Ishikawa (cell line): Measurements from ENCODE around the gene UQCC3.

Experiments
- CEBPB ChIP-seq: IDR thresholded peaks from 2 replicates; pipeline ENCODE4 v1.6.1; 2012
- EP300 ChIP-seq: IDR thresholded peaks from 2 replicates; pipeline ENCODE4 v1.6.1; 2012; ENCODE audit warnings: borderline replicate concordance
- FOXM1 ChIP-seq: IDR thresholded peaks from 2 replicates; pipeline ENCODE4 v1.6.1; 2012; ENCODE audit warnings: low read depth, borderline replicate concordance
- TAF1 ChIP-seq: IDR thresholded peaks from 2 replicates; pipeline ENCODE4 v1.6.1; 2012; ENCODE audit warnings: low read depth, mild to moderate bottlenecking
- TCF12 ChIP-seq: IDR thresholded peaks from 2 replicates; pipeline ENCODE4 v1.6.1; 2012; ENCODE audit warnings: low read depth
- ZBTB7A ChIP-seq: IDR thresholded peaks from 2 replicates; pipeline ENCODE4 v1.6.1; 2012; ENCODE audit warnings: low read depth

DNA sequence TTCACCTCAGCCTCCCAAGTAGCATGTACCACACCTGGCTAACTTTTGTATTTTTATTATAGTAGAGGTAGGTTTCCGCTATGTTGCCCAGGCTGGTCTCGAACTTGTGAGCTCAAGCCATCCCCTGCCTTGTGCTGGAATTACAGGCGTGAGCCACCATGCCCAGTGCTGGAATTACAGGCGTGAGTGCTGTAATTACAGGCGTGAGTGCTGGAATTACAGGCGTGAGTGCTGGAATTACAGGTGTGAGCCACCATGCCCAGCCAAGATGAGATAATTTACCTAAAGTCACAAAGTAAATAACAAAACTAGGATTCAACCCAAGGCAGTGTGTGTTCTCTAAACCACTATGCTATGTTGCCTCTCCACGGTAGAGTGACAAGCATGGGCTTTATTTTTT lies 11.0 kb downstream of the UQCC3 start:
- no peak for TF ChIP-seq EP300
- TF ChIP-seq TCF12: no peak
- TF ChIP-seq FOXM1: no peak
- TF ChIP-seq TAF1: no peak
- no peak for TF ChIP-seq ZBTB7A
- TF ChIP-seq CEBPB: no peak
